Measurements from ENCODE around the gene WBP1.

Gene WBP1

GRCh38 chr2:74504591-74504990, 46.4 kb downstream of the WBP1 start:
- no peaks in the 10 kb centered on the region for H3K79me2 ChIP-seq (ENCODE audit: insufficient read depth, low read length)
- no peaks in the 10 kb centered on the region for H3K9me3 ChIP-seq (ENCODE audit: low read length)
- H3K27me3 ChIP-seq (ENCODE audit: insufficient read depth, low read length): peaks cover 17% of the 10 kb centered on the region; the same call in 1 of the 2 replicates
- H3K9me2 ChIP-seq (ENCODE audit: low read depth, low read length): no peaks in the 10 kb centered on the region
- H3K4me1 ChIP-seq (ENCODE audit: insufficient read depth, low read length, severe bottlenecking): peaks cover 38% of the 10 kb centered on the region
- H3K4me3 ChIP-seq (ENCODE audit: low read depth, low read length, poor library complexity, severe bottlenecking): no peak overlapping the region
- H3K9ac ChIP-seq (ENCODE audit: low read length): no peak overlapping the region
- TF ChIP-seq CTCF (IDR thresholded peaks at IDR 0.05; ENCODE audit: low read length) (no peak), EZH2 (IDR thresholded peaks at IDR 0.05; ENCODE audit: borderline replicate concordance, low read length) (no peak)
- no peak overlapping the region for H3K27ac ChIP-seq (ENCODE audit: low read depth, low read length, poor library complexity, severe bottlenecking)
- H3K36me3 ChIP-seq (ENCODE audit: insufficient read depth, low read length): peaks cover 17% of the 10 kb centered on the region
- no peak overlapping the region for H3K4me2 ChIP-seq (ENCODE audit: low read length)
- H2AFZ ChIP-seq (ENCODE audit: low read length): no peak overlapping the region
- no peaks in the 10 kb centered on the region for H4K20me1 ChIP-seq (ENCODE audit: insufficient read depth, low read length)
- H3F3A ChIP-seq (ENCODE audit: insufficient read depth, low read length): no peaks in the 10 kb centered on the region

GRCh38 chr2:74505448-74506246, 47.4 kb downstream of the WBP1 start:
- Histone ChIP-seq H4K20me1 (ENCODE audit: insufficient read depth, low read length) (no peaks in the 10 kb centered on the region), H3K27ac (ENCODE audit: low read depth, low read length, poor library complexity, severe bottlenecking) (no peak overlapping the region), H3K9me2 (ENCODE audit: low read depth, low read length) (no peaks in the 10 kb centered on the region), H3F3A (ENCODE audit: insufficient read depth, low read length) (no peaks in the 10 kb centered on the region), H2AFZ (ENCODE audit: low read length) (no peak overlapping the region), H3K4me2 (ENCODE audit: low read length) (no peak overlapping the region), H3K36me3 (ENCODE audit: insufficient read depth, low read length) (peaks cover 17% of the 10 kb centered on the region), H3K9ac (ENCODE audit: low read length) (no peak overlapping the region), H3K27me3 (ENCODE audit: insufficient read depth, low read length) (peaks cover 17% of the 10 kb centered on the region; the same call in 1 of the 2 replicates), H3K79me2 (ENCODE audit: insufficient read depth, low read length) (no peaks in the 10 kb centered on the region), H3K4me3 (ENCODE audit: low read depth, low read length, poor library complexity, severe bottlenecking) (no peak overlapping the region), H3K9me3 (ENCODE audit: low read length) (no peaks in the 10 kb centered on the region), H3K4me1 (ENCODE audit: insufficient read depth, low read length, severe bottlenecking) (peaks cover 38% of the 10 kb centered on the region)
- no peak for TF ChIP-seq CTCF (IDR thresholded peaks at IDR 0.05; ENCODE audit: low read length)
- TF ChIP-seq EZH2 (IDR thresholded peaks at IDR 0.05; ENCODE audit: borderline replicate concordance, low read length): no peak

- peaks cover 37% of the 10 kb centered on the region for H3K4me1 ChIP-seq (ENCODE audit: insufficient read depth, low read length, severe bottlenecking)
- peak within 1 kb of the TSS; percentile 86 for H3K4me3 ChIP-seq (ENCODE audit: low read depth, low read length, poor library complexity, severe bottlenecking)
- H3K4me2 ChIP-seq (ENCODE audit: low read length): peak within 1 kb of the TSS; percentile 95
- peaks cover 6% of the 10 kb centered on the region; the same call in 1 of the 2 replicates for H3K27me3 ChIP-seq (ENCODE audit: insufficient read depth, low read length)
- no peaks in the 10 kb centered on the region for H3K79me2 ChIP-seq (ENCODE audit: insufficient read depth, low read length)
- no peaks in the 10 kb centered on the region for H3F3A ChIP-seq (ENCODE audit: insufficient read depth, low read length)
- peak within 1 kb of the TSS; percentile 90 for H3K9ac ChIP-seq (ENCODE audit: low read length)
- TF ChIP-seq EZH2 (IDR thresholded peaks at IDR 0.05; ENCODE audit: borderline replicate concordance, low read length) (no peak), CTCF (IDR thresholded peaks at IDR 0.05; ENCODE audit: low read length) (peak; percentile 56)
- peaks cover 17% of the 10 kb centered on the region for H3K36me3 ChIP-seq (ENCODE audit: insufficient read depth, low read length)
- H2AFZ ChIP-seq (ENCODE audit: low read length): peak within 1 kb of the TSS; percentile 39; the same call in 1 of the 2 replicates
- H3K9me3 ChIP-seq (ENCODE audit: low read length): no peaks in the 10 kb centered on the region
- peak within 1 kb of the TSS; percentile 95 for H3K27ac ChIP-seq (ENCODE audit: low read depth, low read length, poor library complexity, severe bottlenecking)
- no peaks in the 10 kb centered on the region for H3K9me2 ChIP-seq (ENCODE audit: low read depth, low read length)
- H4K20me1 ChIP-seq (ENCODE audit: insufficient read depth, low read length): no peaks in the 10 kb centered on the region
Observed at GRCh38 chr2:74507145-74507925, 49.1 kb downstream of the WBP1 start, which contains the start of gene PCGF1. PCGF1 (minus strand) TSS chr2:74507695; CDS start chr2:74507668, 27 bp downstream.

Data from OCI-LY1 (cell line).